Endothelial cell of umbilical vein (primary cell): ENCODE results near the gene GJB3. TPM values are rescaled to one million over a fixed set of nuclear protein-coding genes. Genes with fewer than 3 reads are reported as not detected.

Source experiments
- BruUV-seq: library from RNA; stranded (reverse); fragments of 400-500 nt; replicated peaks from 2 replicates; lab custom pipeline; 2021; lab: Mats Ljungman, UMichigan
- CTCF ChIA-PET: fragments of 300-600, 350-600 bp; sonication (Branson Sonifier 250); formaldehyde crosslinking; loops from one replicate; lab custom pipeline; 2021; ENCODE audit warnings: antibody characterized with exemption, inconsistent platforms; lab: Charles Lee
- POLR2A ChIA-PET: fragments of 300-600, 350-600 bp; sonication (Branson Sonifier 250); formaldehyde crosslinking; loops from one replicate; lab custom pipeline; 2021; ENCODE audit warnings: antibody characterized with exemption, inconsistent platforms; lab: Charles Lee
- DNase-seq: peaks from one replicate; pipeline ENCODE4 v3.0.0-alpha.2; 2011; ENCODE audit warnings: low read depth, low spot score
- FAIRE-seq: peaks from 2 replicates; lab custom pipeline; 2011; peaks lifted over from hg19 to GRCh38; lab: Jason Lieb, UNC
- H2AFZ ChIP-seq: 2 replicates; pipeline ENCODE4 v1.6.0; 2012; ENCODE audit warnings: low read depth, low read length, control low read depth, inconsistent platforms
- H3K27ac ChIP-seq: 2 replicates; pipeline ENCODE4 v1.5.1; 2011; ENCODE audit warnings: low read depth, mild to moderate bottlenecking, control low read depth, low read length, moderate library complexity; ENCODE audit not compliant: insufficient read depth
- H3K27me3 ChIP-seq, 2 experiments: 2 replicates each; pipeline versions ENCODE4 v1.6.0 to v1.6.1; 2011; ENCODE audit warnings: low read length in 2 of 2, mixed read lengths in 1 of 2; ENCODE audit not compliant: control insufficient read depth in 2 of 2, insufficient read depth in 2 of 2
- H3K36me3 ChIP-seq, 2 experiments: 2 replicates in 1 of 2; 3 replicates in 1 of 2; pipeline ENCODE4 v1.5.1; 2011; ENCODE audit warnings: low read length in 2 of 2, mild to moderate bottlenecking in 1 of 2, moderate library complexity in 1 of 2; ENCODE audit not compliant: control insufficient read depth in 2 of 2, insufficient read depth in 2 of 2; ENCODE audit errors: extremely low read depth in 1 of 2
- H3K4me1 ChIP-seq: 3 replicates; pipeline ENCODE4 v1.5.1; 2011; ENCODE audit warnings: mild to moderate bottlenecking, low read length; ENCODE audit not compliant: control insufficient read depth, insufficient read depth; ENCODE audit errors: extremely low read depth
- H3K4me2 ChIP-seq: 2 replicates; pipeline ENCODE4 v1.6.1; 2011; ENCODE audit warnings: low read length, control low read depth, mixed read lengths; ENCODE audit not compliant: insufficient read depth
- H3K4me3 ChIP-seq, 3 experiments: fragments of 200-600 bp in 1 of 3; sonication (generic), shearing (Covaris generic) in 1 of 3; replicated peaks in 1 of 3; 2 replicates each; pipeline ENCODE4 v1.5.1; 2011 to 2016; ENCODE audit warnings: control low read depth in 3 of 3, low read length in 3 of 3, mild to moderate bottlenecking in 2 of 3, inconsistent platforms in 1 of 3, low read depth in 1 of 3, moderate library complexity in 1 of 3; ENCODE audit not compliant: insufficient read depth in 1 of 3
- H3K79me2 ChIP-seq: 2 replicates; pipeline ENCODE4 v1.6.0; 2012; ENCODE audit warnings: low read length, inconsistent platforms; ENCODE audit not compliant: control insufficient read depth, insufficient read depth
- H3K9ac ChIP-seq: replicated peaks from 2 replicates; pipeline ENCODE3; 2011; ENCODE audit warnings: low read length, control low read depth; ENCODE audit not compliant: insufficient read depth; ENCODE audit errors: extremely low read depth
- H3K9me1 ChIP-seq: replicated peaks from 3 replicates; pipeline ENCODE4 v1.6.0; 2011; ENCODE audit warnings: mild to moderate bottlenecking, low read length; ENCODE audit not compliant: control insufficient read depth, insufficient read depth; ENCODE audit errors: extremely low read depth
- H3K9me3 ChIP-seq: replicated peaks from 2 replicates; pipeline ENCODE4 v1.5.1; 2012; ENCODE audit warnings: low read length, inconsistent platforms; ENCODE audit not compliant: control insufficient read depth, insufficient read depth
- H4K20me1 ChIP-seq: replicated peaks from 2 replicates; pipeline ENCODE3; 2011; ENCODE audit warnings: mild to moderate bottlenecking, low read length; ENCODE audit not compliant: control insufficient read depth, insufficient read depth; ENCODE audit errors: extremely low read depth
- CTCF ChIP-seq, 2 donors: IDR thresholded peaks; 1 replicate in 1 of 2; 2 replicates in 1 of 2; pipeline ENCODE4 v1.5.1; 2011; ENCODE audit warnings: low read length in 2 of 2, mild to moderate bottlenecking in 2 of 2, moderate library complexity in 2 of 2, control low read depth in 1 of 2, inconsistent platforms in 1 of 2, low read depth in 1 of 2; ENCODE audit not compliant: insufficient read depth in 1 of 2; ENCODE audit errors: extremely low read depth in 1 of 2
- EZH2 ChIP-seq: IDR thresholded peaks from 2 replicates; pipeline ENCODE4 v1.6.1; 2012; ENCODE audit warnings: borderline replicate concordance, low read depth, mild to moderate bottlenecking, moderate library complexity, low read length, inconsistent platforms; ENCODE audit not compliant: severe bottlenecking
- FOS ChIP-seq: IDR thresholded peaks from 2 replicates; pipeline ENCODE4 v1.6.1; 2011; ENCODE audit warnings: mild to moderate bottlenecking, low read length, moderate library complexity, borderline replicate concordance; ENCODE audit not compliant: insufficient read depth
- GATA2 ChIP-seq: IDR thresholded peaks from 2 replicates; pipeline ENCODE4 v1.7.0; 2011; ENCODE audit warnings: low read depth, mild to moderate bottlenecking, moderate library complexity, mixed read lengths, low read length; ENCODE audit not compliant: insufficient read length, insufficient read depth
- JUN ChIP-seq: IDR thresholded peaks from 2 replicates; pipeline ENCODE4 v1.6.1; 2011; ENCODE audit warnings: borderline replicate concordance, low read depth; ENCODE audit not compliant: insufficient read length, insufficient read depth
- MAX ChIP-seq: IDR thresholded peaks from 2 replicates; pipeline ENCODE4 v1.6.1; 2011; ENCODE audit not compliant: insufficient read depth, insufficient read length
- MYC ChIP-seq: IDR thresholded peaks from one replicate; pipeline ENCODE4 v1.6.1; 2011; ENCODE audit warnings: mild to moderate bottlenecking, low read depth, low read length
- POLR2A ChIP-seq: IDR thresholded peaks from 2 replicates; pipeline ENCODE4 v1.6.1; 2012; ENCODE audit warnings: low read depth, mild to moderate bottlenecking, control low read depth, low read length
- POLR2AphosphoS5 ChIP-seq: IDR thresholded peaks from 2 replicates; pipeline ENCODE4 v1.6.1; 2012; ENCODE audit warnings: low read depth, mild to moderate bottlenecking, control low read depth, low read length, moderate library complexity; ENCODE audit not compliant: insufficient read depth
- dilution Hi-C: fragments of 300-500 bp; cut with MboI; formaldehyde crosslinking; loops from one replicate; pipeline ENCODE4 v1.15.0; 2019; ENCODE audit warnings: low sequenced_read_pairs; ENCODE audit not compliant: extremely low pct_ligation_motif_present
- intact Hi-C: fragments of 100-400 bp; cut with micrococcal nuclease; formaldehyde crosslinking; loops from one replicate; pipeline ENCODE4 v1.10.0; 2022
- polyA plus RNA-seq, 4 experiments: library from polyadenylated mRNA; depleted of rRNA in 3 of 4; stranded (reverse) in 3 of 4; unstranded in 1 of 4; fragments of >200 nt; gene quantifications; 2 replicates each; pipeline versions ENCODE4 v1.2.1 to v1.2.3, GENCODE V29; 2011 to 2012; ENCODE audit warnings: missing spikeins in 1 of 4
- total RNA-seq: library from RNA; stranded (reverse); gene quantifications from 2 replicates; pipeline ENCODE4 v1.2.3, GENCODE V29; 2021

GJB3 gene
- total and polyA plus RNA-seq, 2 donors (not counting 3 experiments of a cell fraction or from before 2014, with no cell fraction given) = not detected

GRCh38 chr1:34785875-34786470 lies 5.0 kb downstream of the GJB3 start:
- TF ChIP-seq GATA2 (no peak), JUN (no peak), EZH2 (no peak), FOS (no peak), MYC (no peak), POLR2AphosphoS5 (no peak), POLR2A (no peak), CTCF (IDR thresholded peaks at IDR 0.05; ENCODE audit: extremely low read depth in 1 of 2, insufficient read depth in 1 of 2, low read depth in 1 of 2, low read length in 2 of 2) (no peak), MAX (no peak)
- no peak overlapping the region for H3K4me3 ChIP-seq
- BruUV-seq = no TSS peak
- no peaks in the 10 kb centered on the region for H3K4me1 ChIP-seq
- dilution Hi-C loops (no loop called here), intact Hi-C loops (loop anchor here (1.0 to 5.0 kb wide), 6 partner anchors 66 to 986 kb away; partner anchors contain the start of gene SFPQ)
- no peak for DNase-seq
- no peak overlapping the region for H2AFZ ChIP-seq
- H3K9me3 ChIP-seq = no peaks in the 10 kb centered on the region
- H3K27me3 ChIP-seq = peaks cover 17 to 23% of the 10 kb centered on the region in 2 experiments
- POLR2A ChIA-PET = no interaction called here
- H3K36me3 ChIP-seq = no peaks in the 10 kb centered on the region
- H3K9me1 ChIP-seq = no peaks in the 10 kb centered on the region
- H3K79me2 ChIP-seq = no peaks in the 10 kb centered on the region
- CTCF ChIA-PET = interaction anchor here (0.6 to 4.0 kb wide), 17 partner anchors 9 to 462 kb away, joined by 3 to 83 read pairs (median 5); partner anchors contain the start of genes SMIM12 and TMEM35B
- H4K20me1 ChIP-seq = no peaks in the 10 kb centered on the region
- no peak overlapping the region for H3K4me2 ChIP-seq
- no peak overlapping the region for H3K9ac ChIP-seq
- no peak for FAIRE-seq
- H3K27ac ChIP-seq = no peak overlapping the region
